Activated T-cell treated with anti-CD3 and anti-CD28 coated beads, Interleukin-2, amount 50 U/mL, for 24 hours (primary cell): ENCODE results near the gene ITGB3.

ENCODE experiments used
- DNase-seq: peaks from one replicate; pipeline ENCODE4 v3.0.0-alpha.2; 2020
- H3K27ac Mint-ChIP-seq: 2 replicates; pipeline ENCODE4 v1.8.0; 2020; ENCODE audit warnings: mild to moderate bottlenecking, mixed read lengths
- H3K27me3 Mint-ChIP-seq: 2 replicates; pipeline ENCODE4 v1.8.0; 2020; ENCODE audit warnings: mixed read lengths
- H3K36me3 Mint-ChIP-seq: 2 replicates; pipeline ENCODE4 v1.8.0; 2020; ENCODE audit warnings: low read depth, mixed read lengths
- H3K4me1 Mint-ChIP-seq: 2 replicates; pipeline ENCODE4 v1.8.0; 2020; ENCODE audit warnings: low read depth, mixed read lengths
- H3K4me3 Mint-ChIP-seq: 2 replicates; pipeline ENCODE4 v1.8.0; 2020; ENCODE audit warnings: mild to moderate bottlenecking, moderate library complexity, mixed read lengths
- H3K9me3 Mint-ChIP-seq: 2 replicates; pipeline ENCODE4 v1.8.0; 2020; ENCODE audit warnings: mixed read lengths

Gene ITGB3

GRCh38 chr17:47286198-47286914, 32.7 kb downstream of the ITGB3 start:
- Mint-ChIP-seq H3K27me3 (no peaks in the 10 kb centered on the region), H3K27ac (peak overlapping the region; percentile 8), H3K9me3 (no peaks in the 10 kb centered on the region), H3K4me3 (no peak overlapping the region), H3K36me3 (no peaks in the 10 kb centered on the region), H3K4me1 (peaks cover 2% of the 10 kb centered on the region)
- no peak for DNase-seq

DNA sequence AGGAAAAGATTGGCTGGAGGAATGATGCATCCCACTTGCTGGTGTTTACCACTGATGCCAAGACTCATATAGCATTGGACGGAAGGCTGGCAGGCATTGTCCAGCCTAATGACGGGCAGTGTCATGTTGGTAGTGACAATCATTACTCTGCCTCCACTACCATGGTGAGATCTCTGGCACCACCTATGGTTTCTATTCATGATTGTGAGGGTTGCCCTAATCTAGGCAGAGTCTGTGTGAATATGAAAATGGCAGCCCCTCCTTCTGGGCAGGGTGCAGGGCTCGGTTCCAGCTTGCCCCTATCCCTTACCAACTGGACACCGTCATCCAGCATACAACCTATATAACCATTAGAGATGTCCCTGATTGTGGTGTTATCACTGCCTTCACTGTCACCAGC, 33.4 kb downstream of the ITGB3 start:
- Mint-ChIP-seq H3K27ac (no peak overlapping the region), H3K4me3 (no peak overlapping the region), H3K9me3 (no peaks in the 10 kb centered on the region), H3K36me3 (no peaks in the 10 kb centered on the region), H3K27me3 (no peaks in the 10 kb centered on the region), H3K4me1 (peaks cover 2% of the 10 kb centered on the region)
- no peak for DNase-seq

GRCh38 chr17:47287639-47288038, 34.0 kb downstream of the ITGB3 start:
- Mint-ChIP-seq H3K9me3 (no peaks in the 10 kb centered on the region), H3K27ac (no peak overlapping the region), H3K27me3 (no peaks in the 10 kb centered on the region), H3K4me3 (no peak overlapping the region), H3K36me3 (no peaks in the 10 kb centered on the region), H3K4me1 (peaks cover 2% of the 10 kb centered on the region)
- DNase-seq: no peak

DNA sequence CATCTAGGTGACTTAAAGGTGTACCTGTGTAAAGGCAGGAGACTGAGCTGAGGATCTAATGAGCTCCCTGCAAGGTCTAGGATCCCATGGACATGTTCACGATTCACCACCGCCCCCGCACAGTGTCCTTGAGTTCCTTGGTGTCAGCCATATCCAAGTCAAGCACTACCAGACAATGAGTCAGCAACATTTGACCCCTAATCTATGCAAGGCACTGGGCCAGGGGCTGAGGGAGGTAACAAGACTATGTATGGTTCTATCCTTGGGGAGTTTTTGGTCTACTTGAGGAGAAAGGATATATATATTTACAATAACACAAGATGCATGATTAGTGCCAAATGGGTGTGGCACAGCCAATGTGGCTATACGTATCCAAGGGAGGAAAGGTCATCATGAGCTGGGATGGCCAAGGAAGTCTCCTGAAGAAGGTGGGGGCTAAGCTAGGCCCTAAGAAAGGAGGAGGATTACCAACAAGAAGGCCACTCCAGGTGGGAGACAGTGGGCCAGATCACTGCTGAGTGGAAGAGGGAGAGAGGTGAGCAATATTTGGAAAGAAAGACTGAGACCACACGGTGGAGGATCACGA, 35.0 kb downstream of the ITGB3 start:
- H3K4me3 Mint-ChIP-seq: no peak overlapping the region
- no peaks in the 10 kb centered on the region for H3K36me3 Mint-ChIP-seq
- H3K27me3 Mint-ChIP-seq: no peaks in the 10 kb centered on the region
- H3K4me1 Mint-ChIP-seq: peaks cover 2% of the 10 kb centered on the region
- H3K27ac Mint-ChIP-seq: no peak overlapping the region
- no peaks in the 10 kb centered on the region for H3K9me3 Mint-ChIP-seq
- no peak for DNase-seq

GRCh38 chr17:47289302-47289701, 35.7 kb downstream of the ITGB3 start:
- Mint-ChIP-seq H3K27ac (no peak overlapping the region), H3K4me3 (no peak overlapping the region), H3K27me3 (no peaks in the 10 kb centered on the region), H3K4me1 (peaks cover 2% of the 10 kb centered on the region), H3K36me3 (no peaks in the 10 kb centered on the region), H3K9me3 (no peaks in the 10 kb centered on the region)
- no peak for DNase-seq

GRCh38 chr17:47290870-47291241, 37.2 kb downstream of the ITGB3 start:
- Mint-ChIP-seq H3K27ac (no peak overlapping the region), H3K27me3 (no peaks in the 10 kb centered on the region), H3K4me1 (peaks cover 2% of the 10 kb centered on the region), H3K9me3 (no peaks in the 10 kb centered on the region), H3K36me3 (no peaks in the 10 kb centered on the region), H3K4me3 (no peak overlapping the region)
- DNase-seq: no peak

DNA sequence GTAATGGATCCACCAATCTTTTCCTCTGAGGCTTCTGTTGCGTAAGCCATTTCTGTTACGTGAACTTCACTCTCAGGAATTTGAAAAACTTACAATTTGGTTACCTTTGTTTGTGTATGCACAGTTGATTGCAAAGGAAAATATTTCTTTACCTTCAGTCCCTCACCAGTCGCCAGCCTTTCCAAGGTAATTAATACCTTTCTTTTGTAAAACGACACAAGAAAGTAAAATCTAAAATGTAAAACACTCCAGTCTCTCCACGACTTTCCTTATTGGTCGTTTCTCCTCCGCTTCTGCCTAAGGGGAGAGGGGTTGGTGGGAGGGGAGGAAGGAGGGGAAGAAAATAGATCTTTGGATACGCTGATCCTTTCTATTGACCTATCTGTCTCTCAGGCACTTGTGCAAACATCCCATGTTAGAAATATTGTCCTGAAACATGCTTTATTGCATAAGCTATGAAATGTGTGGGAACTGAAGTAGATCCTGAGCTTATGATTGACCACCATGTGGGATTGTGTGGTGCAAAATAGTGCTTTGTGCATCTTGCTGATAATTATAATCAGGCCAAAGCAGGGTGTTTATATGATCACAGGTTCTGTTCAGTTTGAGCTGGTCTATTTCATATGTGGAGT, 37.7 kb downstream of the ITGB3 start:
- Mint-ChIP-seq H3K9me3 (no peaks in the 10 kb centered on the region), H3K36me3 (no peaks in the 10 kb centered on the region), H3K4me3 (no peak overlapping the region), H3K27me3 (no peaks in the 10 kb centered on the region), H3K4me1 (peaks cover 2% of the 10 kb centered on the region), H3K27ac (no peak overlapping the region)
- no peak for DNase-seq

GRCh38 chr17:47292206-47292605, 38.6 kb downstream of the ITGB3 start:
- H3K9me3 Mint-ChIP-seq: no peaks in the 10 kb centered on the region
- H3K4me3 Mint-ChIP-seq: no peak overlapping the region
- no peaks in the 10 kb centered on the region for H3K4me1 Mint-ChIP-seq
- no peak overlapping the region for H3K27ac Mint-ChIP-seq
- H3K27me3 Mint-ChIP-seq: no peaks in the 10 kb centered on the region
- H3K36me3 Mint-ChIP-seq: no peaks in the 10 kb centered on the region
- DNase-seq: no peak

DNA sequence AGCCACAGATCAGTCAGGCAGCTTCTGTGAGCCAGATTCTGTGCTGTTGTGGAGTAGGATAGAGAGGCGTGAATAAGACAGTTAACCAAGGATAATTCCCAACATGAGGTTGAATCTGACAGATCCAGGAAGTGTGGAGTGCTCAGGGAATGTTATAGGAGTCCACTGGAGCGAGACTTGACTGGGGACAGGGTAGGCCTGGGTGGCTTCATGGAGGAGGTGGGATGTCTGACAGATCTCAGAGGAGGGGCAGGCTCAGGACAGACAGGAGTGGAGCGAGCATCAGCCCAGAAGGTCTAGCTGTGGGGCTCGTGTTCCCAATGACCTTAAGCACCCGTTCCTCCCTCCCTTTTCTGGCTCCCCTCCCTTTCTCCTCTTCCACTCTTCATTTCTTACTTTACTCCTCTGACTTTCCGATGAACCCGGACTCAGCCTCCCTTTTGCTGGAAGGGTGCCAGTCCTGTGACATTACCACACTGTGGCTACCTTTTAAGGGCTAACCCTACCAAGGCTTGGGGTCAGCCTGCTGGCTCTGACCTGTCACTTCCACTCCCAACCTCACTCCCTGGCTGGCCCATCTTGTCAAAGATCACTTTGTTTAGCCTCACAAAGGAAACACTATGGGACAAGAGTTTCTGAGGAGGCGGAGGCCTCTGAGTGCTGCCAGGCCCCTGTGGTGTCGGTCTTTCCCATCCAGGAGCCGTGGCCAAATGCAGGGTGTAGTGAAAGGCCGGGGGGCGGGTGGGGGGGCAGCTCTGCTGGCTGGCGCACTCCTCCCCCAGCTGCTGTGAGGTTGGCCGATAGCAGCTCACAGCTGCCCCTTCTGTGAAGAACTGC, 41.6 kb downstream of the ITGB3 start:
- no peak overlapping the region for H3K27ac Mint-ChIP-seq
- H3K9me3 Mint-ChIP-seq: no peaks in the 10 kb centered on the region
- no peak overlapping the region for H3K4me3 Mint-ChIP-seq
- H3K36me3 Mint-ChIP-seq: no peaks in the 10 kb centered on the region
- no peaks in the 10 kb centered on the region for H3K4me1 Mint-ChIP-seq
- no peak for DNase-seq
- H3K27me3 Mint-ChIP-seq: no peaks in the 10 kb centered on the region

DNA sequence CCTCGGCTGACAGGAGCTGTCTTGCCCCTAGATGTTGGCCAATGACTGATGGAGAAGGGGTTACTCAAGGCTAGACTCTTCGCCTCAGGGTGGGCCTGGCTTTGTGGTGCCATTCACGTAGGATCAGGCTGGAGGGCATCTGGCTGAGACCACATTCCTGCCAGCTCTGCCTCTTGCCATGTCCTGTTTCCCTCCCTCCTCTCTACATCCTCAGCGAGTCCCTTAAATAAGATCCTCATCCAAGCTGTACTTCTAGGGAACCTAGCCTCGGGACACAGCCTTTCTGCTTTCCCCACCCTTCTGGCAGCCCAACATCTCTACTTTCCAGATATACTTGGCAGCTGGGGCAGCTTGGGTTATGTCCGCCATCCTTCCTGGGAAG, 42.2 kb downstream of the ITGB3 start:
- H3K9me3 Mint-ChIP-seq: no peaks in the 10 kb centered on the region
- H3K4me1 Mint-ChIP-seq: no peaks in the 10 kb centered on the region
- no peaks in the 10 kb centered on the region for H3K36me3 Mint-ChIP-seq
- DNase-seq: no peak
- no peak overlapping the region for H3K4me3 Mint-ChIP-seq
- H3K27ac Mint-ChIP-seq: no peak overlapping the region
- no peaks in the 10 kb centered on the region for H3K27me3 Mint-ChIP-seq

DNA sequence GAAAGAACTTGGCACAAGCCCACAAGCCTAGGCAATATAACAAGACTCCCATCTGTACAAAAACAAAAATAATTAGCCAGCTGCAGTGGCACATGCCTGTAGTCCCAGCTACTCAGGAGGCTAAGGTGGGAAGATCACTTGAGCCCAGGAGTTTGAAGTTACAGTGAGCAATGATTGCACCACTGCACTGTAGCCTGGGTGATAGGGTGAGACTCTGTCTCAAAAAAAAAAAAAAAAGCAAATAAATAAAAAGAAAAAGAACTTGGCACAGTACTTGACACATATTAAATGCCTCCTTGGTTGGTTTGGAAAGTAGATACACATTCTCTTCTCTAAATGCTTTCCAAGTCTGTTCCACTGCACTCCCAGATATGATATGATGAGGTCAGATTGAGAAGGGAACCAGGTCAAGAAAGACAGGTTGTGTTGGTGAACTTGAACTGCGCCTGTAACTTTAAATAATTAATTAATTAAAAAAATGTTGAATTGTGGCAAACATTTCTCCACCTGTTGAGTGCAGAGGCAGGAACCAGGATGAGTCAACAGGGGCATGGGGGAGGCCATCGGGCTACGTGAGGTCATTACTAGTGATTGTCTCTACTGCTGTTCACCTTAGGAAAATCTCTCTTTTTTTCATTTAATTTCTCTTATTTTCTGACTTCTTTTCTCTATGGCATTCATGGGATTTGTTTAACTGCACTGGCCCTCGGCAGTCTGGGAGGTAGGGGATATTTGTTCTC, 44.2 kb downstream of the ITGB3 start:
- H3K36me3 Mint-ChIP-seq: no peaks in the 10 kb centered on the region
- H3K27ac Mint-ChIP-seq: no peak overlapping the region

GRCh38 chr17:47298712-47299111, 45.1 kb downstream of the ITGB3 start:
- H3K9me3 Mint-ChIP-seq: peaks cover 4% of the 10 kb centered on the region
- H3K27me3 Mint-ChIP-seq: no peaks in the 10 kb centered on the region
- no peak for DNase-seq
- H3K4me1 Mint-ChIP-seq: no peaks in the 10 kb centered on the region
- H3K36me3 Mint-ChIP-seq: no peaks in the 10 kb centered on the region
- no peak overlapping the region for H3K4me3 Mint-ChIP-seq
- no peak overlapping the region for H3K27ac Mint-ChIP-seq

More for the DNA sequence above, 44.2 kb downstream of the ITGB3 start:
- H3K9me3 Mint-ChIP-seq: peaks cover 4% of the 10 kb centered on the region
- no peaks in the 10 kb centered on the region for H3K27me3 Mint-ChIP-seq
- DNase-seq: no peak
- H3K4me1 Mint-ChIP-seq: no peaks in the 10 kb centered on the region
- no peak overlapping the region for H3K4me3 Mint-ChIP-seq

DNA sequence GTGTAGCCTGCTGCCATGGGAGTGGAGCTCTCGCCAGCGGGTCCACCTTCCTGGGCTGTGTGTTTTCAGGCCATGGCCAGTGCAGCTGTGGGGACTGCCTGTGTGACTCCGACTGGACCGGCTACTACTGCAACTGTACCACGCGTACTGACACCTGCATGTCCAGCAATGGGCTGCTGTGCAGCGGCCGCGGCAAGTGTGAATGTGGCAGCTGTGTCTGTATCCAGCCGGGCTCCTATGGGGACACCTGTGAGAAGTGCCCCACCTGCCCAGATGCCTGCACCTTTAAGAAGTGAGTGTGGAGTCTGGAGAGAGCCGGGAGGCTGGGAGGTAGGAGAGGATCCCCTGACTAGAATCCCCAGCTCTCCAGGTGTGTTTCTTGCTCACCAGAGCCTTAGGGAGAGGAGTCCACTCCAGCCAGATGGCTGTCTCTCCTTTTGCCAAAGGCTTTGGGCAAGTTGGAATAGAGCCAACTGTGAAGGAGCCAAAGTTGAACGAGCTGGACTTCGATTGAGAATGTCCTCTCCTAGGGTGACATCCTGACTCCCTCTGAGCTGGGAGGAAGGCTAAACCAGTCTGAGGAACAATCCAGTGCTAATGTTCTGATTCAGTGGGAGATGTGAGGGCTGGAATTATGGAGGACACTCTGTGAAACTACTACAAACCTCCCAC, 45.7 kb downstream of the ITGB3 start:
- Mint-ChIP-seq H3K36me3 (no peaks in the 10 kb centered on the region), H3K4me1 (no peaks in the 10 kb centered on the region), H3K4me3 (no peak overlapping the region), H3K27ac (no peak overlapping the region), H3K9me3 (peaks cover 4% of the 10 kb centered on the region), H3K27me3 (no peaks in the 10 kb centered on the region)
- no peak for DNase-seq

- DNase-seq: no peak
- H3K9me3 Mint-ChIP-seq: peaks cover 4% of the 10 kb centered on the region
- H3K27ac Mint-ChIP-seq: no peak overlapping the region
- H3K4me3 Mint-ChIP-seq: no peak overlapping the region
- peaks cover 7% of the 10 kb centered on the region for H3K4me1 Mint-ChIP-seq
- H3K36me3 Mint-ChIP-seq: no peaks in the 10 kb centered on the region
- H3K27me3 Mint-ChIP-seq: no peaks in the 10 kb centered on the region
These were observed 47.1 kb downstream of the ITGB3 start for GRCh38 chr17:47300718-47301117.
